Mucosa of stomach (tissue), 1 donor: ENCODE data around the gene PLD6.
A peak's percentile ranks its signal among the peaks of the same experiment; 100 is the strongest.

Experiments used
- H3K27me3 ChIP-seq: one replicate; pipeline ENCODE4 v1.7.0; 2013; ENCODE audit warnings: mild to moderate bottlenecking, low read length; ENCODE audit not compliant: control insufficient read depth, insufficient read depth
- H3K36me3 ChIP-seq: one replicate; pipeline ENCODE4 v1.7.0; 2013; ENCODE audit warnings: low read length; ENCODE audit not compliant: control insufficient read depth, insufficient read depth
- H3K4me1 ChIP-seq: one replicate; pipeline ENCODE4 v1.7.0; 2013; ENCODE audit warnings: mild to moderate bottlenecking, low read length; ENCODE audit not compliant: control insufficient read depth, insufficient read depth
- H3K4me3 ChIP-seq: one replicate; pipeline ENCODE4 v1.7.0; 2013; ENCODE audit warnings: low read length
- H3K9ac ChIP-seq: one replicate; pipeline ENCODE4 v1.7.0; 2013; ENCODE audit warnings: mild to moderate bottlenecking, low read length, moderate library complexity
- H3K9me3 ChIP-seq: one replicate; pipeline ENCODE4 v1.7.0; 2013; ENCODE audit warnings: mild to moderate bottlenecking, low read length, moderate library complexity; ENCODE audit not compliant: control insufficient read depth
- donor health status: Pancreatic carcinoma.

PLD6 gene

GRCh38 chr17:17224137-17224536 is 18.0 kb upstream of the PLD6 start:
- Histone ChIP-seq H3K36me3 (peaks cover 32% of the 10 kb centered on the region), H3K9me3 (no peaks in the 10 kb centered on the region), H3K4me1 (peaks cover 6% of the 10 kb centered on the region), H3K4me3 (no peak overlapping the region), H3K27me3 (no peaks in the 10 kb centered on the region), H3K9ac (no peak overlapping the region)

- peaks cover 29% of the 10 kb centered on the region for H3K36me3 ChIP-seq
- no peaks in the 10 kb centered on the region for H3K9me3 ChIP-seq
- H3K4me1 ChIP-seq: peaks cover 3% of the 10 kb centered on the region
- H3K4me3 ChIP-seq: no peak overlapping the region
- H3K27me3 ChIP-seq: no peaks in the 10 kb centered on the region
- no peak overlapping the region for H3K9ac ChIP-seq
Observed at GRCh38 chr17:17223736-17224135, 17.6 kb upstream of the PLD6 start.

GRCh38 chr17:17221329-17221728 is 15.2 kb upstream of the PLD6 start:
- Histone ChIP-seq H3K9me3 (no peaks in the 10 kb centered on the region), H3K36me3 (peaks cover 23% of the 10 kb centered on the region), H3K27me3 (no peaks in the 10 kb centered on the region), H3K4me3 (no peak overlapping the region), H3K9ac (no peak overlapping the region), H3K4me1 (no peaks in the 10 kb centered on the region)

- Histone ChIP-seq H3K27me3 (no peaks in the 10 kb centered on the region), H3K36me3 (peaks cover 23% of the 10 kb centered on the region), H3K4me3 (no peak overlapping the region), H3K4me1 (no peaks in the 10 kb centered on the region), H3K9ac (no peak overlapping the region), H3K9me3 (no peaks in the 10 kb centered on the region)
Observed at GRCh38 chr17:17220529-17220928, 14.4 kb upstream of the PLD6 start.

- no peak overlapping the region for H3K9ac ChIP-seq
- no peak overlapping the region for H3K4me3 ChIP-seq
- no peaks in the 10 kb centered on the region for H3K27me3 ChIP-seq
- H3K9me3 ChIP-seq: no peaks in the 10 kb centered on the region
- H3K36me3 ChIP-seq: peaks cover 20% of the 10 kb centered on the region
- H3K4me1 ChIP-seq: no peaks in the 10 kb centered on the region
Observed at GRCh38 chr17:17217995-17218394, 11.9 kb upstream of the PLD6 start.

- Histone ChIP-seq H3K9me3 (no peaks in the 10 kb centered on the region), H3K4me3 (no peak overlapping the region), H3K4me1 (no peaks in the 10 kb centered on the region), H3K9ac (no peak overlapping the region), H3K36me3 (peaks cover 22% of the 10 kb centered on the region), H3K27me3 (no peaks in the 10 kb centered on the region)
Observed at GRCh38 chr17:17216776-17217175, 10.6 kb upstream of the PLD6 start.

- H3K9ac ChIP-seq: no peak overlapping the region
- peaks cover 22% of the 10 kb centered on the region for H3K36me3 ChIP-seq
- H3K4me1 ChIP-seq: no peaks in the 10 kb centered on the region
- H3K9me3 ChIP-seq: no peaks in the 10 kb centered on the region
- H3K4me3 ChIP-seq: no peak overlapping the region
- H3K27me3 ChIP-seq: no peaks in the 10 kb centered on the region
Observed at GRCh38 chr17:17216236-17216635, 10.1 kb upstream of the PLD6 start.

- no peaks in the 10 kb centered on the region for H3K4me1 ChIP-seq
- peaks cover 18% of the 10 kb centered on the region for H3K36me3 ChIP-seq
- H3K9ac ChIP-seq: no peak overlapping the region
- H3K4me3 ChIP-seq: no peak overlapping the region
- H3K27me3 ChIP-seq: no peaks in the 10 kb centered on the region
- H3K9me3 ChIP-seq: no peaks in the 10 kb centered on the region
Observed at GRCh38 chr17:17215575-17215974, 9.4 kb upstream of the PLD6 start.

GRCh38 chr17:17214646-17215436 is 8.7 kb upstream of the PLD6 start:
- no peaks in the 10 kb centered on the region for H3K4me1 ChIP-seq
- peaks cover 15% of the 10 kb centered on the region for H3K36me3 ChIP-seq
- H3K4me3 ChIP-seq: no peak overlapping the region
- no peak overlapping the region for H3K9ac ChIP-seq
- no peaks in the 10 kb centered on the region for H3K27me3 ChIP-seq
- no peaks in the 10 kb centered on the region for H3K9me3 ChIP-seq

GRCh38 chr17:17213775-17214174 is 7.6 kb upstream of the PLD6 start:
- Histone ChIP-seq H3K9me3 (no peaks in the 10 kb centered on the region), H3K9ac (no peak overlapping the region), H3K4me1 (no peaks in the 10 kb centered on the region), H3K4me3 (no peak overlapping the region), H3K27me3 (no peaks in the 10 kb centered on the region), H3K36me3 (peaks cover 15% of the 10 kb centered on the region)

GRCh38 chr17:17207998-17208397 is 1.9 kb upstream of the PLD6 start:
- H3K4me3 ChIP-seq: no peak overlapping the region

GRCh38 chr17:17206913-17207335 is 791 bp upstream of the PLD6 start:
- peak overlapping the region; percentile 12 for H3K4me3 ChIP-seq
- H3K9me3 ChIP-seq: no peaks in the 10 kb centered on the region
- no peaks in the 10 kb centered on the region for H3K27me3 ChIP-seq
- H3K9ac ChIP-seq: no peak overlapping the region
- H3K36me3 ChIP-seq: no peaks in the 10 kb centered on the region
- H3K4me1 ChIP-seq: peaks cover 22% of the 10 kb centered on the region

More at GRCh38 chr17:17207998-17208397, 1.9 kb upstream of the PLD6 start:
- Histone ChIP-seq H3K9ac (no peak overlapping the region), H3K9me3 (no peaks in the 10 kb centered on the region), H3K27me3 (no peaks in the 10 kb centered on the region), H3K4me1 (peaks cover 22% of the 10 kb centered on the region), H3K36me3 (peaks cover 2% of the 10 kb centered on the region)
